Liver (tissue), 9 donors: ENCODE measurements around the gene SMYD3. TPM values are rescaled to one million over a fixed set of nuclear protein-coding genes. Genes with fewer than 3 reads are reported as not detected.

Experiments used
- DNase-seq: peaks from one replicate; pipeline ENCODE4 v3.0.0-alpha.2; 2017; ENCODE audit warnings: low spot score
- H3K27ac ChIP-seq, 2 donors: one replicate each; pipeline ENCODE4 v1.7.0; 2013; ENCODE audit warnings: inconsistent platforms in 2 of 2, low read length in 2 of 2, control low read depth in 1 of 2, low read depth in 1 of 2, mild to moderate bottlenecking in 1 of 2
- H3K27me3 ChIP-seq, 4 donors: one replicate each; pipeline versions ENCODE4 v1.6.1 to v1.7.0; 2013; ENCODE audit warnings: low read length in 3 of 4, inconsistent platforms in 1 of 4, mild to moderate bottlenecking in 1 of 4, moderate library complexity in 1 of 4; ENCODE audit not compliant: control insufficient read depth in 4 of 4, insufficient read depth in 4 of 4
- H3K36me3 ChIP-seq, 4 donors: one replicate each; pipeline versions ENCODE4 v1.6.1 to v1.7.0; 2013; ENCODE audit warnings: low read length in 3 of 4, mild to moderate bottlenecking in 3 of 4, low read depth in 1 of 4, moderate library complexity in 1 of 4; ENCODE audit not compliant: control insufficient read depth in 4 of 4, insufficient read depth in 3 of 4
- H3K4me1 ChIP-seq, 4 donors: one replicate each; pipeline versions ENCODE4 v1.6.1 to v1.7.0; 2013; ENCODE audit warnings: low read length in 3 of 4, mild to moderate bottlenecking in 3 of 4, moderate library complexity in 1 of 4; ENCODE audit not compliant: control insufficient read depth in 4 of 4, insufficient read depth in 4 of 4
- H3K4me3 ChIP-seq, 3 donors: one replicate each; pipeline versions ENCODE4 v1.6.1 to v1.7.0; 2013; ENCODE audit warnings: low read length in 3 of 3, control low read depth in 1 of 3, low read depth in 1 of 3, mild to moderate bottlenecking in 1 of 3
- H3K9ac ChIP-seq, 2 donors: one replicate each; pipeline ENCODE4 v1.7.0; 2013; ENCODE audit warnings: low read length in 2 of 2, mild to moderate bottlenecking in 2 of 2, moderate library complexity in 2 of 2, control low read depth in 1 of 2, low read depth in 1 of 2
- H3K9me3 ChIP-seq, 4 donors: one replicate each; pipeline versions ENCODE4 v1.6.1 to v1.7.0; 2013; ENCODE audit warnings: low read length in 3 of 4; ENCODE audit not compliant: control insufficient read depth in 4 of 4
- CTCF ChIP-seq: fragments of 150-350 bp; IDR thresholded peaks from 2 replicates; pipeline ENCODE4 v1.5.1; 2017; ENCODE audit warnings: improper control_type of control experiment, low read depth, low read length; ENCODE audit not compliant: missing input control
- EGR1 ChIP-seq, 2 donors: IDR thresholded peaks; 2 replicates each; pipeline ENCODE4 v1.6.1; 2016 to 2018; ENCODE audit warnings: antibody characterized with exemption in 2 of 2, low read depth in 2 of 2
- FOXA1 ChIP-seq: IDR thresholded peaks from 2 replicates; pipeline ENCODE4 v1.6.1; 2016; ENCODE audit warnings: antibody characterized with exemption
- FOXA2 ChIP-seq: IDR thresholded peaks from 2 replicates; pipeline ENCODE4 v1.6.1; 2016; ENCODE audit warnings: antibody characterized with exemption
- GABPA ChIP-seq, 2 donors: IDR thresholded peaks in 1 of 2; conservative IDR thresholded peaks in 1 of 2; 2 replicates each; pipeline ENCODE4 v1.6.1; 2016; ENCODE audit warnings: antibody characterized with exemption in 2 of 2, mild to moderate bottlenecking in 1 of 2, moderate library complexity in 1 of 2
- HNF4G ChIP-seq: IDR thresholded peaks from 2 replicates; pipeline ENCODE4 v1.6.1; 2016; ENCODE audit warnings: antibody characterized with exemption
- JUND ChIP-seq, 2 donors: IDR thresholded peaks; 2 replicates each; pipeline ENCODE4 v1.6.1; 2016; ENCODE audit warnings: antibody characterized with exemption in 2 of 2
- MAX ChIP-seq: IDR thresholded peaks from 2 replicates; pipeline ENCODE4 v1.6.1; 2016; ENCODE audit warnings: antibody characterized with exemption
- NR2F2 ChIP-seq: IDR thresholded peaks from 2 replicates; pipeline ENCODE4 v1.6.1; 2016; ENCODE audit warnings: antibody characterized with exemption
- RAD21 ChIP-seq, 2 donors: IDR thresholded peaks; 2 replicates each; pipeline ENCODE4 v1.6.1; 2016; ENCODE audit warnings: antibody characterized with exemption in 2 of 2, mild to moderate bottlenecking in 2 of 2
- REST ChIP-seq: IDR thresholded peaks from 2 replicates; pipeline ENCODE4 v1.6.1; 2016; ENCODE audit warnings: antibody characterized with exemption, mild to moderate bottlenecking
- RXRA ChIP-seq, 2 donors: IDR thresholded peaks; 2 replicates each; pipeline ENCODE4 v1.6.1; 2017 to 2018; ENCODE audit warnings: antibody characterized with exemption in 2 of 2, mild to moderate bottlenecking in 1 of 2
- SP1 ChIP-seq: IDR thresholded peaks from 2 replicates; pipeline ENCODE4 v1.6.1; 2018; ENCODE audit warnings: antibody characterized with exemption, mild to moderate bottlenecking
- TAF1 ChIP-seq: conservative IDR thresholded peaks from 2 replicates; pipeline ENCODE4 v1.6.1; 2016; ENCODE audit warnings: antibody characterized with exemption, mild to moderate bottlenecking
- YY1 ChIP-seq: IDR thresholded peaks from 2 replicates; pipeline ENCODE4 v1.6.1; 2016; ENCODE audit warnings: antibody characterized with exemption, mild to moderate bottlenecking
- ZBTB33 ChIP-seq: IDR thresholded peaks from 2 replicates; pipeline ENCODE4 v1.6.1; 2016; ENCODE audit warnings: antibody characterized with exemption
- WGBS: extraction: QIAGEN DNeasy Blood & Tissue Kit; methylation state at CpG from one replicate; pipeline ENCODE4 v1.1.7; 2013; 5-methylcytosine and 5-hydroxymethylcytosine counted together
- polyA plus RNA-seq, 2 donors: library from polyadenylated mRNA; stranded (reverse) in 1 of 2; unstranded in 1 of 2; fragments of 200-250 nt in 1 of 2; fragments of >200 nt in 1 of 2; fragmentation: Nextera tagmentation in 1 of 2; extraction: Ambion mirVana in 1 of 2; gene quantifications; one replicate each; pipeline versions ENCODE4 v1.2.1 to v1.2.3, GENCODE V29; 2013 to 2015
- total RNA-seq, 2 donors: library from RNA; depleted of rRNA; stranded (reverse); fragments of >200 nt; gene quantifications; one replicate each; pipeline ENCODE4 v1.2.3, GENCODE V29; 2014
- donor health status: healthy.
- donor health status: healthy.
- donor health status: healthy.
- donor health status: healthy.
- donor health status: healthy.

SMYD3 gene
- total and polyA plus RNA-seq, 4 donors: 3.1 to 9.1 (median 8.0) TPM

GRCh38 chr1:246108278-246108925 lies 398.7 kb downstream of the SMYD3 start:
- no peaks in the 10 kb centered on the region for H3K36me3 ChIP-seq
- 71% methylated on average over 6 of the region's 6 CpGs for WGBS
- H3K27me3 ChIP-seq: no peaks in the 10 kb centered on the region
- no peaks in the 10 kb centered on the region for H3K4me1 ChIP-seq
- H3K9me3 ChIP-seq: no peaks in the 10 kb centered on the region
- no peak overlapping the region for H3K4me3 ChIP-seq
- H3K27ac ChIP-seq: no peak overlapping the region
- no peak for DNase-seq
- H3K9ac ChIP-seq: no peak overlapping the region
- TF ChIP-seq YY1 (no peak), RXRA (IDR thresholded peaks at IDR 0.05) (no peak), NR2F2 (no peak), JUND (IDR thresholded peaks at IDR 0.05) (no peak), FOXA2 (no peak), GABPA (IDR thresholded peaks at IDR 0.05 in 1 of 2, conservative IDR thresholded peaks at IDR 0.05 in 1 of 2) (no peak), EGR1 (IDR thresholded peaks at IDR 0.05; ENCODE audit: low read depth in 2 of 2) (no peak), MAX (no peak), TAF1 (no peak), ZBTB33 (no peak)

GRCh38 chr1:246107516-246108277 lies 399.4 kb downstream of the SMYD3 start:
- no peaks in the 10 kb centered on the region for H3K4me1 ChIP-seq
- H3K9ac ChIP-seq: no peak overlapping the region
- H3K36me3 ChIP-seq: no peaks in the 10 kb centered on the region
- 57% methylated on average over 4 of the region's 4 CpGs for WGBS
- TF ChIP-seq FOXA2 (no peak), HNF4G (no peak), YY1 (no peak), FOXA1 (no peak), EGR1 (IDR thresholded peaks at IDR 0.05; ENCODE audit: low read depth in 2 of 2) (no peak), GABPA (IDR thresholded peaks at IDR 0.05 in 1 of 2, conservative IDR thresholded peaks at IDR 0.05 in 1 of 2) (no peak), JUND (IDR thresholded peaks at IDR 0.05) (no peak), REST (no peak), CTCF (no peak), NR2F2 (no peak), SP1 (no peak), RAD21 (IDR thresholded peaks at IDR 0.05) (no peak), TAF1 (no peak)
- H3K4me3 ChIP-seq: no peak overlapping the region
- no peaks in the 10 kb centered on the region for H3K27me3 ChIP-seq
- no peak for DNase-seq
- no peak overlapping the region for H3K27ac ChIP-seq
- H3K9me3 ChIP-seq: no peaks in the 10 kb centered on the region
